HepG2 (cell line): ENCODE measurements around the gene DNASE1. TPM values are rescaled to one million over a fixed set of nuclear protein-coding genes. Genes with fewer than 3 reads are reported as not detected.

Experiments used
- ATAC-seq: fragments of 200-7000 bp; cut with Tn5 transposase; 3 replicates; pipeline ENCODE4 v1.9.1; 2020; ENCODE audit warnings: mild to moderate bottlenecking, moderate library complexity
- BruUV-seq: library from RNA; stranded (reverse); fragments of 400-500 nt; replicated peaks from 2 replicates; lab custom pipeline; 2021; lab: Mats Ljungman, UMichigan
- CTCF ChIA-PET: fragments of 300-600 bp; formaldehyde crosslinking; extraction: SDS; loops from one replicate; lab custom pipeline; 2021; ENCODE audit warnings: low total read pairs, inconsistent platforms, low intra/inter-chr PET ratio; lab: Yijun Ruan, JAX
- POLR2A ChIA-PET: fragments of 350-600 bp; sonication (Branson Sonifier 250); formaldehyde crosslinking; loops from one replicate; lab custom pipeline; 2020; ENCODE audit warnings: antibody characterized with exemption, inconsistent platforms; lab: Yijun Ruan, JAX
- DNase-seq: peaks from one replicate; pipeline ENCODE4 v3.0.0-alpha.2; 2015; ENCODE audit warnings: low spot score
- FAIRE-seq: peaks from 3 replicates; lab custom pipeline; 2011; peaks lifted over from hg19 to GRCh38; lab: Jason Lieb, UNC
- H2AFZ ChIP-seq: one replicate; pipeline ENCODE4 v1.6.1; 2011; ENCODE audit warnings: low read length, inconsistent platforms
- H3K27ac ChIP-seq: fragments of 300-600 bp; 3 replicates; pipeline ENCODE4 v1.8.0; 2011; ENCODE audit warnings: mixed run types, mild to moderate bottlenecking, mixed read lengths, low read length, inconsistent platforms; ENCODE audit not compliant: insufficient read depth; ENCODE audit errors: extremely low read length
- H3K27me3 ChIP-seq, 2 experiments: fragments of 200-600 bp in 1 of 2; 2 replicates in 1 of 2; 3 replicates in 1 of 2; pipeline versions ENCODE4 v1.6.0 to v1.8.0; 2011; ENCODE audit warnings: low read length in 2 of 2, mild to moderate bottlenecking in 2 of 2, moderate library complexity in 2 of 2, inconsistent platforms in 1 of 2; ENCODE audit not compliant: insufficient read depth in 2 of 2, control insufficient read depth in 1 of 2
- H3K36me3 ChIP-seq, 2 experiments: fragments of 200-600 bp in 1 of 2; replicated peaks in 1 of 2; 2 replicates in 1 of 2; 3 replicates in 1 of 2; pipeline versions ENCODE4 v1.5.1 to v1.8.0; 2011; ENCODE audit warnings: low read length in 2 of 2, inconsistent platforms in 1 of 2; ENCODE audit not compliant: insufficient read depth in 2 of 2, control insufficient read depth in 1 of 2
- H3K4me1 ChIP-seq: 2 replicates; pipeline ENCODE4 v1.5.1; 2012; ENCODE audit warnings: low read length, inconsistent platforms; ENCODE audit not compliant: insufficient read depth
- H3K4me2 ChIP-seq: 2 replicates; pipeline ENCODE4 v1.6.0; 2011; ENCODE audit warnings: low read depth, low read length, inconsistent platforms
- H3K4me3 ChIP-seq, 3 experiments: fragments of 200-600 bp in 1 of 3; sonication (generic), shearing (Covaris generic) in 1 of 3; replicated peaks in 1 of 3; 2 replicates each; pipeline ENCODE4 v1.5.1; 2011 to 2016; ENCODE audit warnings: low read length in 3 of 3, inconsistent platforms in 2 of 3, low read depth in 2 of 3, mild to moderate bottlenecking in 2 of 3, control low read depth in 1 of 3, mixed read lengths in 1 of 3; ENCODE audit not compliant: insufficient read depth in 1 of 3
- H3K79me2 ChIP-seq: one replicate; pipeline ENCODE4 v1.6.1; 2011; ENCODE audit warnings: low read length, inconsistent platforms; ENCODE audit not compliant: insufficient read depth
- H3K9ac ChIP-seq: 2 replicates; pipeline ENCODE4 v1.6.0; 2011; ENCODE audit warnings: mild to moderate bottlenecking, low read depth, low read length, inconsistent platforms; ENCODE audit not compliant: insufficient read depth
- H3K9me3 ChIP-seq: 2 replicates; pipeline ENCODE4 v1.5.1; 2012; ENCODE audit warnings: mild to moderate bottlenecking, low read length
- H4K20me1 ChIP-seq: 2 replicates; pipeline ENCODE4 v1.6.0; 2011; ENCODE audit warnings: inconsistent platforms, mild to moderate bottlenecking, low read length, moderate library complexity; ENCODE audit not compliant: insufficient read depth
- ELF1 ChIP-seq: sonication (generic); formaldehyde crosslinking; IDR thresholded peaks from 2 replicates; pipeline ENCODE4 v1.4.0; 2020; ENCODE audit warnings: missing genetic modification reagents
- GATA4 ChIP-seq: sonication (generic); IDR thresholded peaks from 2 replicates; pipeline ENCODE4 v1.6.1; 2016; ENCODE audit warnings: antibody characterized with exemption, low read depth, borderline replicate concordance
- HNRNPLL ChIP-seq: fragments of 200-400 bp; formaldehyde crosslinking; IDR thresholded peaks from 2 replicates; pipeline ENCODE4 v1.6.1; 2017; ENCODE audit warnings: mild to moderate bottlenecking, low read depth, low read length; ENCODE audit not compliant: poor library complexity, severe bottlenecking
- IRF1 ChIP-seq: sonication (generic); formaldehyde crosslinking; IDR thresholded peaks from 2 replicates; pipeline ENCODE4 v1.4.0; 2020; ENCODE audit warnings: low read depth, mild to moderate bottlenecking, missing genetic modification reagents
- NCOA1 ChIP-seq: sonication (generic); formaldehyde crosslinking; IDR thresholded peaks from 2 replicates; pipeline ENCODE4 v1.9.0; 2021; ENCODE audit warnings: missing genetic modification reagents
- RCOR2 ChIP-seq: IDR thresholded peaks from 2 replicates; pipeline ENCODE4 v1.6.1; 2016; ENCODE audit warnings: missing biosample characterization, missing genetic modification reagents
- TEAD3 ChIP-seq: optimal IDR thresholded peaks from 2 replicates; pipeline ENCODE3; 2016; ENCODE audit warnings: borderline replicate concordance
- TFAP4 ChIP-seq: sonication (generic); IDR thresholded peaks from 2 replicates; pipeline ENCODE4 v1.6.1; 2016; ENCODE audit warnings: low read depth, borderline replicate concordance
- ZFX ChIP-seq: sonication (generic); formaldehyde crosslinking; IDR thresholded peaks from 2 replicates; pipeline ENCODE4 v1.4.0; 2020; ENCODE audit warnings: mild to moderate bottlenecking, low read depth, missing genetic modification reagents, moderate library complexity
- ZFYVE20 ChIP-seq: sonication (generic); formaldehyde crosslinking; IDR thresholded peaks from 2 replicates; pipeline ENCODE4 v1.8.0; 2023; ENCODE audit warnings: low read depth, mild to moderate bottlenecking, moderate library complexity, missing genetic modification reagents, borderline replicate concordance
- ZNF280B ChIP-seq: sonication (generic); formaldehyde crosslinking; IDR thresholded peaks from 2 replicates; pipeline ENCODE4 v1.5.0; 2020; ENCODE audit warnings: missing genetic modification reagents, mild to moderate bottlenecking, borderline replicate concordance
- ZNF619 ChIP-seq: sonication (generic); formaldehyde crosslinking; IDR thresholded peaks from 2 replicates; pipeline ENCODE4 v1.4.0; 2020; ENCODE audit warnings: mild to moderate bottlenecking, missing genetic modification reagents
- ZNF687 ChIP-seq: sonication (generic); formaldehyde crosslinking; IDR thresholded peaks from 2 replicates; pipeline ENCODE4 v1.5.1; 2020; ENCODE audit warnings: mild to moderate bottlenecking, missing genetic modification reagents, moderate library complexity
- ZNF788 ChIP-seq: sonication (generic); formaldehyde crosslinking; IDR thresholded peaks from 2 replicates; pipeline ENCODE4 v1.5.0; 2020; ENCODE audit warnings: mild to moderate bottlenecking, missing genetic modification reagents, borderline replicate concordance
- ZNF790 ChIP-seq: sonication (generic); formaldehyde crosslinking; IDR thresholded peaks from 2 replicates; pipeline ENCODE4 v1.8.0; 2022; ENCODE audit warnings: missing genetic modification reagents, mild to moderate bottlenecking, borderline replicate concordance
- ZSCAN12 ChIP-seq: sonication (generic); formaldehyde crosslinking; IDR thresholded peaks from 2 replicates; pipeline ENCODE4 v1.9.0; 2021; ENCODE audit warnings: mild to moderate bottlenecking, missing genetic modification reagents
- WGBS: methylation state at CpG from one replicate; pipeline ENCODE4 v1.1.6; 2017; ENCODE audit warnings: low lambda C conversion rate; 5-methylcytosine and 5-hydroxymethylcytosine counted together
- in situ Hi-C: cut with HindIII; loops from 2 replicates; pipeline ENCODE4 v1.10.0; 2017; ENCODE audit warnings: low pct_unique_long_range_greater_than_20kb; ENCODE audit not compliant: extremely low pct_ligation_motif_present
- intact Hi-C: fragments of 100-400 bp; cut with micrococcal nuclease; formaldehyde crosslinking; loops from one replicate; pipeline ENCODE4 v1.10.0; 2022; ENCODE audit not compliant: unreplicated experiment
- polyA plus RNA-seq, 8 experiments: library from polyadenylated mRNA; depleted of rRNA in 3 of 8; stranded (reverse) in 7 of 8; unstranded in 1 of 8; fragments of >200 nt; fragmentation: Illumina TruSeq in 4 of 8; extraction: Trizol in 4 of 8; gene quantifications; 2 replicates each; pipeline versions ENCODE4 v1.2.1 to v1.2.3, GENCODE V29; 2011 to 2016; ENCODE audit warnings: low read depth in 4 of 8, missing spikeins in 1 of 8, mixed read lengths in 1 of 8; ENCODE audit not compliant: insufficient read depth in 1 of 8
- total RNA-seq, 5 experiments: library from RNA; depleted of rRNA; stranded (reverse); fragments of >200 nt; fragmentation: Illumina TruSeq; extraction: Trizol; gene quantifications; 2 replicates each; pipeline ENCODE4 v1.2.3, GENCODE V29; 2016; ENCODE audit warnings: low read depth in 1 of 5

DNASE1 gene
- total and polyA plus RNA-seq, 2 of the 13 experiments (the other 11 are each of a cell fraction or from before 2014, with no cell fraction given): 7.1 to 11.1 TPM

- TF ChIP-seq ZNF280B (CRISPR knock-in tag) (no peak), GATA4 (no peak), ELF1 (CRISPR knock-in tag) (no peak), NCOA1 (CRISPR knock-in tag) (no peak), ZNF619 (no peak)
- TF ChIP-seq, all 625 proteins: peak for 0
Measured at GRCh38 chr16:3701531-3701930, 47.0 kb downstream of the DNASE1 start (continued).

GRCh38 chr16:3702082-3702481 lies 47.6 kb downstream of the DNASE1 start:
- in situ Hi-C loops: no loop called here
- ATAC-seq (peak; percentile 92), FAIRE-seq (no peak), DNase-seq (peak; percentile 53)
- Histone ChIP-seq H3K79me2 (peaks cover 54% of the 10 kb centered on the region), H3K36me3 (peaks cover 0 to 10% of the 10 kb centered on the region in 2 experiments; a peak in 2 of 5 replicates), H3K27me3 (no peaks in the 10 kb centered on the region), H4K20me1 (no peaks in the 10 kb centered on the region; the same call in 1 of the 2 replicates), H3K4me2 (peak overlapping the region; percentile 14; the same call in 1 of the 2 replicates), H2AFZ (no peak overlapping the region), H3K27ac (peak overlapping the region; percentile 55), H3K4me3 (no peak overlapping the region), H3K9ac (0 out of 2 replicates have a peak overlapping the region, but pooled peaks have one; percentile 6), H3K4me1 (peaks cover 41% of the 10 kb centered on the region), H3K9me3 (no peaks in the 10 kb centered on the region)
- ChIA-PET POLR2A (no interaction called here), CTCF (no interaction called here)
- WGBS: 62% methylated on average over 6 of the region's 7 CpGs
- intact Hi-C loops: no loop called here
- BruUV-seq: no TSS peak
- 0 out of 2 replicates have a peak, but pooled peaks have one; percentile 28 for TF ChIP-seq ZNF788 (CRISPR knock-in tag)
- peak; percentile 30; the same call in 1 of the 2 replicates for TF ChIP-seq ZNF687 (CRISPR knock-in tag)
- no peak for TF ChIP-seq ZFYVE20 (CRISPR knock-in tag)
- TF ChIP-seq TFAP4: no peak
- peak; percentile 39 for TF ChIP-seq TEAD3
- peak; percentile 53; the same call in 1 of the 2 replicates for TF ChIP-seq ZFX
- TF ChIP-seq RCOR2 (CRISPR knock-in tag): no peak
- TF ChIP-seq ZSCAN12 (CRISPR knock-in tag): no peak
- no peak for TF ChIP-seq IRF1 (CRISPR knock-in tag)
- TF ChIP-seq ZNF790 (CRISPR knock-in tag): no peak
- no peak for TF ChIP-seq HNRNPLL
